HG03520 (cell line): Measurements from ENCODE around the gene PBRM1.
A peak's percentile ranks its signal among the peaks of the same experiment; 100 is the strongest.
"Not testable (repeated sequence)": the region's sequence is repeated elsewhere in the genome, so short reads cannot be mapped to it uniquely, and the experiment has no call there.

ENCODE experiments used
- ATAC-seq: cut with Tn5 transposase; IDR thresholded peaks from one replicate; pipeline ENCODE4 v1.9.1; 2021; ENCODE audit warnings: mild to moderate bottlenecking, moderate library complexity; ENCODE audit not compliant: unreplicated experiment

PBRM1 gene

DNA sequence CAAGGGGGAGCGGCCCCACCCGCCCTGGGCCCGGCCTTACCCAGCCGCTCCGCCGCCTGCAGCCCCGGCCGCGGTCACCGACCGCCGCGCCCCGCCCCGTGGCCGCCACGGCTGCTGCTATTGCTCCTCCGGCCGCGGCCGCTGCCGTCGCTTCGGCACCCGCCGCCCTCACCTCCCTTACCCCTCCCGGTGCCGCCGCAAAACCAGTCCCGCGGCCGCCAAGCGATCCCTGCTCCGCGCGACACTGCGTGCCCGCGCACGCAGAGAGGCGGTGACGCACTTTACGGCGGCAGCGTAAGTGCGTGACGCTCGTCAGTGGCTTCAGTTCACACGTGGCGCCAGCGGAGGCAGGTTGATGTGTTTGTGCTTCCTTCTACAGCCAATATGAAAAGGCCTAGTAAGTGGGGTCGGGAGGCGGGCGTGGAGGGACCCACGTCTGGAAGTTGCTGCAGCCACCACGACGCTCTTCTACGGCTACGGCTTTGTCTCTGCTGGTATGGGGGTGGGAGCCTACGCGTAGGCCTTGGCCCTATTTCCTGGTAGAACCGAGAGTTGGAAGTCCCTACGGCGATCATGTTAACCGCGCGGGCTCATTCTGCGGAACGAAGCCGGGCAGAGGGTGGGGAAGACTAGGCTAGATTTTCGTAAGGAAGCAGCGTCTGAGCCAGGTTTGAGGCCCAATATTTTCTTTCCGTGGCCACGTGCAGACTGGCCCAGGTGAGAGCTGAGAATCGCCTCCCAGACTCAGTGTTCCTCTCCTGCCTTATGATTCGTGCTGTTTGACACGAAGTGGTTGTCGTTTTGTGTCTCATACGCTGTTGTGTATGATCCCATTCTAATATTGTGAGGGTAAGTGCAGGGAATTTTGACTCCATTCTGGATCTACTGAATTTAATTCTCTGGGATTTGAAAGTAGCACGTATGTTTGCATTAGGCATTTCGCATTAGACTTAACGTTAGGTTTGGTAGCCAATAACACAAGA is at the start of gene PBRM1, which contains the start of gene GNL3:
Gene PBRM1, minus strand, starts transcription at position 205 of the 983 bp plus-strand sequence.
Gene GNL3, plus strand, starts transcription at position 324 of the 983 bp plus-strand sequence. Its CDS starts 61 bp downstream, at position 385.
- peak; percentile 67 for ATAC-seq

DNA sequence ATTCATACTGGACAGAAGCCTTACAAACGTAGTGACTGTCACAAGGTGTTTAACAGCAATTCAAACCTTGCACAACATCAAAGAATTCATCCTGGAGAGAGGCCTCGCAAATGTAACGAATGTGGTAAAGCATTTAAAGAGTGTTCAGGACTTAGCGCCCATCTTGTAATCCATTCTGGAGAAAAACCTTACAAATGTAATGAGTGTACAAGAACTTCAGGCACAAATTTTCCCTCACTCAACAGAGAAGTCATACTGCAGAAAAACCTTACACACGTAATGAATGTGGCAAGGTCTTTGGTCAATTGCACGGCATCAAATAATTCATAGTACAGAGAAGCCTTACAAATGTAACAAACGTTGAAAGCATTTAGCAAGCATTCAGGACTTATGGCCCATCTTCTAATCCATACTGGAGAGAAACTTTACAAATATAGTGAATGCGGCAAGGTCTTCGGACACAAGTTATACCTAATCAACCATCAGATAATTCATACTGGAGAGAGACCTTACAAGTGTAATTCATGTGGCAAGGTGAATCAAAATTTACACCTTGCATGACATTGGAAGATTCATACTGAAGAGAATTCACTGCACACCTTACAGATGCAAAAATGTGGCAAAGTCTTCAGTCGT is 47.7 kb upstream of the PBRM1 start:
- no peak for ATAC-seq

DNA sequence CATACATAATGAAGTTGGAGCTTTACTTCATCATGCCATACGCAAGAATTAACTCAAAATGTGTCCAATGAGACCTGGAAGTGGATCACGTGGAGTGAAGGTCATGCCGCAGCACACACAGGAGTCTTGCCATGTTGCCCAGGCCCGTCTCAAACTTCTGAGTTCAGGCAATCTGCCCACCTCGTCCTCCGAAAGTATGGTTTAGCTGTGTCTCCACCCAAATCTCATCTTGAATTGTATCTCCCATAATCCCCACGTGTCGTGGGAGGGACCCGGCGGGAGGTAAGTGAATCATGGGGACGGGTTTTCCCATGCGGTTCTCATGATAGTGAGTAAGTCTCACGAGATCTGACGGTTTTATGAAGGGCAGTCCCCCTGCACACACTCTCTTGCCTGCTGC is 45.9 kb upstream of the PBRM1 start:
- no peak for ATAC-seq

DNA sequence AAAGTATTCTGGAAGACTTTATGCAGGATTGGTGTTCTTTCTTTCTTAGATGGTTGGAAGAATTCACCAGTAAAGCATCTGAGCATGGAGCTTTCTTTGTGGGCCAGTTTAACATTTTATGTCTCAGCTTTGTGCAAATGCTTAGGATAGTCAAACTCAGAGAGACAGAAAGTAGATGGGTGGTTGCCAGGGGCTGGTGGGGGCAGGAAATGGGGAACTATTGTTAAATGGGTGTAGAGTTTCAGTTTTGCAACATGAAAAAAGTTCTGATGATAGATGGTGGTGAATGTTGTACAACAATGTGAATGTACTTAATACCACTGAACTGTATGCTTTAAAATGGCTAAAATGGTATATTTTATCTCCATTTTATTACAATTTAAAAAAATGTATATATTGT is 45.0 kb upstream of the PBRM1 start:
- ATAC-seq: no peak

DNA sequence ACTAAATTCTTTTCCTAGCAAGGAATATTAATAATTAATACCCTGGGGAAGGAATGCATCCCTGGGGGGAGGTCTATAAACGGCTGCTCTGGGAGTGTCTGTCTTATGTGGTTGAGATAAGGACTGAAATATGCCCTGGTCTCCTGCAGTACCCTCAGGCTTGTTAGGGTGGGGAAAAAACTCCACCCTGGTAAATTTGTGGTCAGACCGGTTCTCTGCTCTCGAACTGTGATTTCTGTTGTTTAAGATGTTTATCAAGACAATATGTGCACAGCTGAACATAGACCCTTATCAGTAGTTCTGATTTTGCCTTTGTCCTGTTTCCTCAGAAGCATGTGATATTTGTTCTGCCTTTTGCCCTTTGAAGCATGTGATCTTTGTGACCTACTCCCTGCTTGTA is 43.0 kb upstream of the PBRM1 start:
- ATAC-seq: not testable (repeated sequence)

DNA sequence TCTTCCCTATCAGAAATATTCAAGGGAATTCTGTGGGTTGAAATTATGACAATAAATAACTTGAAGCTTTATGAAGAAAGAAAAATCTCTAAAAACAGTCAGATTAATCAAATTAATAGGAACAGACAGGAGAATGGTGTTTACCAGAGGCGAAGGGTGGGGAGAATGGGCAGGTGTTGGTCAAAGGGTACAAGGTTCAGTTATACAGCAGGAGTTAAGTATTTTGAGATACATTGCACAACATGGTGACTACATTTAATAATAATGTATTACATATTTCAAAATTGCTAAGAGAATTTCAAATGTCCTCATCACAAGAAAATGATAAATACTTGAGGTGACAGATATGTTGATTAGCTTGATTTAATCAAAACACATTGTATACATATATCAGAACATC is 38.8 kb upstream of the PBRM1 start:
- no peak for ATAC-seq

DNA sequence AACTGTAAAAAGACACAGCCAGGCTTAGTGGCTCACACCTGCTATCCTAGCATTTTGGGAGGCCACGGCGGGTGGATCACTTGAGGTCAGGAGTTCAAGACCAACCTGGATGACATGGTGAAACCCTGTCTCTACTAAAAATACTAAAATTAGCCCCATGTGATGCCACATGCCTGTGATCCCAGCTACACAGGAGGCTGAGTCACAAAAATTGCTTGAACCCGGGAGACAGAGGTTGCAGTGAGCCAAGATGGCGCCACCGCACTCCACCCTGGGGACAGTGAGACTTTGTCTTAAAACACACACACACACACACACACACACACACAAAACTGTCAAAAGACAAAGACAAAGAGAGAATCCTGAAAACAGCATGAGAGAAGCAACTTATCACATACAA is 38.2 kb upstream of the PBRM1 start:
- ATAC-seq: no peak

DNA sequence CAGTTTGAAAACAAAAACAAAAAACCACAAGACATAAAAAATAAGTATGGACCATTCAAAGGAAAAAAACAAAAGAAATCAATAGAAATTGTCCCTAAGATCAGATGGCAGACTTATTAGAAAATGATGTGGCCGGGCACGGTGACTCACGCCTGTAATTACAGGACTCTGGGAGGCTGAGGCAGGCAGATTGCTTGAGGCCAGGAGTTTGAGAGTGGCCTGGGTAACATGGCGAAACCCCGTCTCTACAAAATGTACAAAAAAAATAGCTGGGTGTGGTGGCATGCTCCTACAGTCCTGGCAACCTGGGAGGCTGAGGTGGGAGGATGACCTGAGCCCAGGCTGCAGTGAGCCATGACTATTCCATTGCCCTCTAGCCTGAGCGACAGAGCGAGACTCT is 36.8 kb upstream of the PBRM1 start:
- no peak for ATAC-seq

DNA sequence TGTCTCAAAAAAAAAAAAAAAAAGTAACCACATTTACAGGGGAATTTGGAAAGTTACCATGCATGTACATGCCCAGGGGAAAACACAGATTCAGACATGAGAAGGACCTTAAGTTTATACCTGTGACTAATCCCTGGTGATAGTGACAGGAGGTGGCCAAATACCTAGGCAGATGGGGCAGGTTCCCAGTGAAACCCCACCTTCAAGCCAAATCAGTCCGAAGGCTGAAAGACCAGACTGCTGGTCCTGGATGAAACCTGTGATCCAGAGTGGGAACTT is 36.0 kb upstream of the PBRM1 start:
- no peak for ATAC-seq

DNA sequence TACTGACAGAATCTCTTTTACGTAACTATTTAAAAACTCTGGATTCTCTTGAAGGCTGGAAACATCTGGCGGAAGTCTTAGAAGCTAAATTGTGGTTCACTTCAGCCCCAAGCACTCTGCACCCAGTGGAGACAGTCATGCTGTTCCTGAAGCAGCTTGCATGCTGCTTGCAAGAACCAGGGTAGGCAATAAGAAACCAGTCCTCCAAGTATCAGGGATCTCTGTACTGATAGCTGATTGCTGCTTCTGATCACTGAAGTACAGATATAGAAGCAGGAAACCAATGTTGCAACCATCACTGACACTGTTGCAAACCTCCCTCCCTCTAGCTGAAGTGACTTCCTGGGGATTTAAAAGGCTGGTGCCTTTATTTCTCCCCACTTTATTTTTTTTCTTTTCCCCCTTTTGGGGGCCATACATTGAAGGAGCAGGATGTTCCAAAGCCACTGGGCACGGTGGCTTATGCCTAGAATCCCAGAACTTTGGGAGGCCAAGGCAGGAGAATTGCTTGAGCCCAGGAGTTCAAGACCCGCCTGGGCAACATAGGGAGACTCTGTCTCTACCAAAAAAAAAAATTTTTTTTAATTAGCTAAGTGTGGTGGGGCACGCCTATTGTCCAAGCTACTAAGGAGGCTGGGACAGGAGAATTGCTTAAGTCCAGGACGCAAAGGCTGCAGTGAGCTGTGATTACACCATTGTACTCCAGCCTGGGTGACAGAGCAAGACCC is 35.5 kb upstream of the PBRM1 start:
- no peak for ATAC-seq

DNA sequence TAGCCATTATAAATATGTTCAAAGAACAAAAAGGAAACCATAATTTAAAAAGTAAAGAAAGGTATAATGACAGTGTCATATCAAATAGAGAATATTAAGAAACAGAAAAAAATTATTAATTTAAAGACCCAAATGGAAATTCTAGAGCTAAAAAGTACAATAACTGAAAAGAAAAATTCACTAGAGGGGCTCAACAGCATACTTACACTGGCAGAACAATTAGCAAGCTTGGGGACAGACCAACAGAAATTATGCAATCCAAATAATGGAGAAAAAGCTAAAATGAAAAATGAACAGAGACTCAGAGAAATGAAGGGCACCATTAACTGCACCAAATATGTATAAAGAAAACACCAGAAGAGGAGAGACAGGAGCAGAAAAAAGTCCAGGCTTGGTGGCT is 33.9 kb upstream of the PBRM1 start:
- ATAC-seq: no peak

DNA sequence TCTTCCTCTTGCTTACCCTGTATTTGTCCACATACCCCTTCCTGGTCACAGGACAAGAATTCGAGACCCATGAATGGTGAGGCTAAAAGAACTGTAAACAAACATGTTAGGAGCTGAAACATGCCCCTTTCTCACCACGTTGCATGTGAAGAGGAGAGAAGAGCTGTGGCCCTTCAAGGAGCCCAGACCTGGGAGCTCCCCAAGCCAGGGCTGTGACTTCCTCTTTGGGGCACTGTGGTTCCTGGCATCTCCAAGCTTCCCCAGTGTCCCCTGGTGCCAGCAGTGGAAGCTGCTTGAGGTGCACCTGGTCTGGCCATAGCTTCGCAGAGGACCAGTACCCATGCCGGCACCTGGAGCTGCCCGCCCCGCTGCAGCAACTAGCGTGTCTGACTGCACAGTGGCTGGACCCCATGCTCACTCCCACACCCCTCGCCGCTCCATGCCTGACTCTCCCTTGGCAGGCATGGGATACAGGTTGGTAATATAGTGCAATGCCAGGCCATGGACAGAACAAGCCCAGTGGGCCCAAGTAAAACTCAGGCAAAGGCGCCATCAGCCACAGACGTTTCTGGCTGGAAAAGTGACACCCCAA is 30.1 kb upstream of the PBRM1 start:
- ATAC-seq: no peak

DNA sequence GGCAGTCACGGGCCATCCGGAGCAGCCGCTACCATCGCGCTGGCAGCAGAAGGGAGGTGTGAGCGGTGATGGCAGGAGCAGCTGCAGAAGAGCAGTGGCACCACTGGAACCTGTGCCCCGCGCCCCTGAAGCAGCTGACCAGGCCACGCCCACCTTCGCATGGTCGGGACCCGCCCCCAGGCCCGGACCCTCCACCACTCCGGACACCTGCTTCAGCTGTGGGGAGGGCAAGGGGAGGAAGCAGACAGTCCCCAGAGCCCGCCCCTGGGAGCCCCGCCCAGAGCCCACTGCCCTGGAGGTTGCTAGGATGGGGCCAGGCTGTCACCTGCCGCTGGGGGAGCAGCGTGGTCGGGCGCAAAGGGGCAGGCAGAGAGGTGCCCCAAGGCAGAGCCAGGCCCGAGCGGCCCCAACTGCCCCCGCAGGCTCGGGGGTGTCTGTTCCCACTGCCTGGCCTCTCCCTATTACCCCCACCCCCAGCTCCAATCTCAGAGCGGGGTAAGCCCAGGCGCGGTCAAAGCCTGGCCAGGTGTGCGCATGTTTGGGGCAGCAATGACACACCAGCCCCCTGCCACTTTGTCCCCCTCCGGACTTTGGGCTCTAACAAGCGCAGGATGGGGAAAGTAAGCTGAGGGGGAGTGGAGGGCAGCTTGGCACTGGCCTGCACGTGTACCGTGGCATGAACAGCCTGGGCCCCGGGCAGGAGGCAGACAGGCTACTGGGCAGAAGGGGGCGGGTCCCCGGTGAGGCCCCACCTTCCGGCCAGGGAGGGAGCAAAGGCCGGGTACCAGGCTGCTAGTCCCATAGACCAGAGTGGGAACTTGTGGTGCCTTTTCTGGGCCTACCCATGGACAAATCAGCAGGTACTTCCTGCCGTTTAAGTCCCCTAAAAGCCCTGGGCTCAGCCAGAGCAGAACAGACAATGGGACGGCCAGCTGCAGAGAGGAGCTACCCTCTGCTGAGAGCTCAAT is 28.9 kb upstream of the PBRM1 start:
- no peak for ATAC-seq

DNA sequence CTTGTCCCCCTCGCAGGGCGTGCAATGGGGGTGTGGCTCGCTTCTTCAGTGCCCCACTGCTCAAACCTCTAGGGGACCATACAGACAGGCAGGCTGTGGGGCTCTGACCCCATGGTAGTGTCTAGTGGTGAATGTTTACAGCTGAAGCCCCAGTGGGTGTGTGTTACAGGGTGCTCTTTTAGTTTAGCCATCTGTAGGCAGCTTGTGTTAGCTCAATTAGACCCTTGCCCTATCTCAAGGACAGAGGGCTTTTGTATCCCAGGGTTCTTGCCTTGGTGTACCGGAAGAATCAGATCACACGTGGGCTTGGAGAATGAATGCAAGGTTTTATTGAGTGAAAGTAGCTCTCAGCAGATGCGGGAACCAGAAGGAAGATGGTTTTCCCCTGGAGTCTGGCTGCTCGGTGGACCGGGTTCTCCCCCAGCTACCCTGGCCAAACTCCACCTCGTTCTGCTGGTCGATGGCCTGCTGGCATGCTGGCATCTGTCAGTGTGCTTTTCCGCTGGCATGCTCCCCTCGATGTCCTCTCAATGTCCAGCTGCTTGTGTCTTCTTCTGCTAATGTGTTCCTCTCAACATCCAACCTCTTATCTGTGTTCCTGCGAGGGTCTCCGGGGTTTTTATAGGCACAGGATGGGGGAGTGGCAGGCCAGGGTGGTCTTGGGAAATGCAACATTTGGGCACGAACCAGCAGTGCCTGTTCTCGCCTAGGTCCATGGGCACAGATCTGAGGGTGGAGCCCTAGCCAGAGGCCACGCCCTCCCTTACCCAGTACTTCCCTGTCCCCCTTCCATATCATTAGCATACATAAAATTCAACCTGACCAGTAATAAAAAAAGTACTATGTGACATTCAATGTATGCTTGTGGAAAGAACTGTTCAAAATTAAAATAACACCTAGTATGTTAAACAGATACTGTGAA is 26.8 kb upstream of the PBRM1 start:
- ATAC-seq: no peak

DNA sequence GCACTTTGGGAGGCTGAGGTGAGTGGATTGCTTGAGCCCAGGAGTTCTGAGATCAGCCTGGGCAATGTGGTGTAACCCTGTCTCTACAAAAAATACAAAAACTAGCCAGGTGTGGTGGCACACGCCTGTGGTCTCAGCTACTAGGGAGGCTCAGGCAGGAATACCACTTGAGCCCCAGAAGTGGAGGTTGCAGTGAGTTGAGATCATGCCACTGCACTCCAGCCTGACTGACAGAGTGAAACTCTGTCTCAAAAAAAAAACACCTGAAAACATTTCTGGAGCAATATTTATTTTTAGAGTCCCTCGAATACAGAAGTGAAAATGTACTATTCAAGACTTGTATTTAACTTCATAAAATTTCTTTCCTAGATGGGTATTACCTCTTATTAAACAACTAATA is 24.8 kb upstream of the PBRM1 start:
- ATAC-seq: no peak

DNA sequence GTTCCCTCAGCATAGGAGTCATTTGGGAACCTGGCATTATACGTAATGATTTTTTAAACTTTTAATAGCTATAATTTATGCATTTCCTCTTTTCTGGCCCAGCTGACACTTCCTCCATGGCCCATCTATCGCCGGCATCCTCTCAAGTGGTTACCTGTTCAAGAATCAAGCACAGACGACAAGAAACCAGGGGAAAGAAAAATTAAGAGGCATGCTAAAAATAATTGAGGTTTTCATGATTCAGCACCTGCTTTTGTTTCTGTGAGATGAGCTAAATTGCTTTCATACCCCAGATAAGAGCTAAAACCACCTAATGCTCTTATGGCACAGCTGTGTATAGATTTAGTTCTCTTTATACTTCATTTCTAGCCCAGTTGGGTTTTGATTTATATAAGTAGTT is 21.9 kb upstream of the PBRM1 start:
- no peak for ATAC-seq

DNA sequence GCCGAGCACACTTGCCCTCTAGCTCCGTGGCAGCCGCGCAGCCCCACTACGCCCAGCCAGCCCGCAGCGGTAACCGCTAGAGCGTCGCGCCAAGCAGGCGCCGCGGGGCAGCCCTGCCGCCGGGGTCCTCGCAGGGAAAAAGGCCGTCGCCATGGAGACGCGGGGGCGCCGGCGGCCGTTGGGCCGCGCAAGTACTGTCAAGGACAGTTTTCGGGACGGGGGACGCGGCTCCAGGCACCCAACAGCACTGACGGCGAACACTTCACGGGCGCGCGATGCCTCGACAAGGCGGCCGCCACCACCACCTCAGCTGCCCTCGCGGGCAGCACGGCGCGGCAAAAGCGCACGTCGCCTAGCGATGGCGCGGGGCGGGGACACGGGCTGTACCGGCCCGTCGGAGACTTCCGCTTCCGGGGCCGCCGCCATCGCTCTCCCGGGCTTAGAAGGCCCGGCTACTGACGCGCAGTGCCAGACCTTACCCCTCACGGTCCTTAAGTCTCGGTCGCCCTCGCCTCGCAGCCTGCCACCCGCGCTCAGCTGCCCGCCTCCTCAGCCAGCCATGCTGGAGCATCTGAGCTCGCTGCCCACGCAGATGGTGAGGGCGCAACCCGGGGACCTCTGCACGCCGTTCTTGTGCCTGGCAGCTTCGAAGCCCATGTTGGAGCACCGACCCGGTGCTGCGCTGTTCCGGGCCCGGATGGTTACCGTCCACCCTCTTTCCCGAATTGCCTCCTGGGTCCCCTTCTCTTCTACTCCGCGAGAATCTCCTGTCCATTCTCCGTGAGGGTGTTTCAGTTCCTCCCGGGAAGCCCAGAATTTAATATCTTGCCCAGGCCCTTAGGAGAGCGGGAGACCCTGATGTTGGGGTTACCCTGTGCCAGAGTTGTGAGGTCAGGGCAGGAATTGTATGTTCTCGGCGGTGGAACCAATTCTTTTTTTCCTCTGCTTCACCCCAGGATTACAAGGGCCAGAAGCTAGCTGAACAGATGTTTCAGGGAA is 20.3 kb upstream of the PBRM1 start, which contains the start of the genes GLT8D1 and SPCS1:
Gene GLT8D1, minus strand, starts transcription at position 104 of the 999 bp plus-strand sequence. CDS start 5,331 bp downstream, outside the sequence.
Gene SPCS1, plus strand, starts transcription at position 419 of the 999 bp plus-strand sequence. Its CDS starts 141 bp downstream, at position 560.
- ATAC-seq: peak; percentile 79

DNA sequence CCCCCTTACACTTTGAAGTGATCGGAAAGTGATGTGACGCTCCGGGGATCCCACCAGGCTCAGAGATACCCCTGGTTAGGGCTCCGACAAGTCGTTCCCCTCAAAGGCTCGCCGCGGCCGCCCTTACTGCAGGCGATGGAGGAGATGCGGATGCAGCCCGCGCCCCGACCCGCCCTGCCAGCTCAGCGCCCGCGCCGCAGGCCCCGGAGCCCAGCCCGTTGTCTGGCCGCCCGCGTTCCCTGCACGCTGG is 19.6 kb upstream of the PBRM1 start:
- no peak for ATAC-seq
